Measurements from ENCODE around the gene IFT122.

Gene IFT122

GRCh38 chr3:129424185-129424841 is 15.7 kb upstream of the IFT122 start:
- H3K4me3 ChIP-seq (ENCODE audit: low read length): no peak overlapping the region
- no peak for DNase-seq (ENCODE audit: low read depth)
- no peak for TF ChIP-seq CTCF (conservative IDR thresholded peaks at IDR 0.05; ENCODE audit: low read depth, low read length)

- no peak for DNase-seq (ENCODE audit: low read depth)
- no peak overlapping the region for H3K4me3 ChIP-seq (ENCODE audit: low read length)
- no peak for TF ChIP-seq CTCF (conservative IDR thresholded peaks at IDR 0.05; ENCODE audit: low read depth, low read length)
Observed at GRCh38 chr3:129425213-129425612, 14.8 kb upstream of the IFT122 start.

DNA sequence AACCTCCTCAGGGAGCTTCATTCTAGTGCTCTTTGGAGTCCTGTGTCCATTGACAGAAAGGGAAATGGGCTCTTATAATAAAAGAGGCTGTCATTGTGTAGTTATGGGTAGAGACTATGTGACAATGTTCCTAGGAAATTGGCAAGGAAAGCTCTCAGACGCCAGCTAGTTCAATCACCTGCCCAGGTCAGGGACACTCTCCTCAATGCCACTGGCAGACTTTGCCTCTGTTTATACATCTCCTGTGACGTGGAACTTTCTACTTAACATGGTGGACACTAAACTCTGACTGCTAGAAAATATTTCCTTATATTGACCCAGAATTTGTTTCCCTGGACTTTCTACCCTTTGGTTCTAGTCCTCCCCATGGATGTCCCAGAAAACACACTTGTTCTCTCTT is 14.4 kb upstream of the IFT122 start:
- TF ChIP-seq CTCF (conservative IDR thresholded peaks at IDR 0.05; ENCODE audit: low read depth, low read length): no peak
- H3K4me3 ChIP-seq (ENCODE audit: low read length): no peak overlapping the region
- no peak for DNase-seq (ENCODE audit: low read depth)

GRCh38 chr3:129428007-129428375 is 12.0 kb upstream of the IFT122 start:
- no peak for TF ChIP-seq CTCF (conservative IDR thresholded peaks at IDR 0.05; ENCODE audit: low read depth, low read length)
- DNase-seq (ENCODE audit: low read depth): no peak
- H3K4me3 ChIP-seq (ENCODE audit: low read length): peak overlapping the region; percentile 74

DNA sequence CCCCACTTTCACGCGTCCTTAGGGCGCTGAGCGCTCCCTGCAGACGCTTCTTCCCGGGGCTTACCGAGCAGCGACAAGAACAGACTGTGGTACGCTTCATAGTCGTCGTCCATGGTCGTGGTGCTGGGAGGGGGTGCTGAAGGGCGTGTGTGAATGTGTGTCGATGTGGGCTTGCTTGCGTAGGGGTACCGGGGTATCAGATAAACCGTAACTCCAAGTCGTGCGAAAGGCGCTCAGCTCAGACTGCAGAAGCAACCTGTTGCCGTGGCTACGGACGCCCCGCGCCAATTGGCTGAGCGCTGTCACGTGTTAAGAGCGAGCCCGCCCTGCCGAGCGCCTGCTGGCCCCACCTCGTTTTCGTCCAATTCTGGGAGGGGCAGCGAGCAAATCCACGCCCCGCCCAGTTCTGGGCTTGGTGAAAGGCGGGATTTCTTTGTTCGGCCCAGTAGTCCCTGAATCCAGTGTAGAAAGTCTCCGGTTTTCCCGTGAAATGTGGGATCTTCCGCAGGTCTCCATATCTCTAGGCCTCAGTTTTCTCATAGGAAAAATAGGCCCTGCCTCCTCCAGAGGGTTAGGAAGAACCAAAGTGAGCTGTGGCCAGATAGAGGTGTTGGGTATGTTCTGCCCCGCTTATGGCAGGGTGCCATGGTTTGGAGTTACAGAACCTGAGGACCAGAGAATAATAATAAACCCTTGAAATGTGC is 11.5 kb upstream of the IFT122 start, which contains the start of gene EFCAB12:
Gene EFCAB12, minus strand, starts transcription at position 261 of the 704 bp plus-strand sequence. Its CDS starts 148 bp downstream, at position 113.
- DNase-seq (ENCODE audit: low read depth): peak; percentile 59
- H3K4me3 ChIP-seq (ENCODE audit: low read length): peak within 1 kb of the TSS; percentile 74
- TF ChIP-seq CTCF (conservative IDR thresholded peaks at IDR 0.05; ENCODE audit: low read depth, low read length): no peak

DNA sequence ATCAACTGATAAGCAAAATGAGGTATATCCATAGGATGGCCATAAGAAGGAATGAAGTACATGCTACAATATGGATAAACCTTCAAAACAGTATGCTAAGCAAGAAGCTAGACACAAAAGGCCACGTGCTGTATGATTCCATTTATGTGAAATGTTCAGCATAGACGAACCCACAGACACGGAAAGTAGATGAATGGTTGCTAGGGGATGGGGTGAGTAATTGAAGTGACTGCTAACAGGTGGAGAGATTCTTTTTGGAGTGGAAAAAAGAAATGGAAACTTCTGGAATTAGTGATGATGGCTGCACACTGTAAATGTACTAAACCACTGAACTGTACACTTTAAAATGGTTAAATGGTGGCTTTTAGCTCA is 11.0 kb upstream of the IFT122 start:
- no peak for DNase-seq (ENCODE audit: low read depth)
- no peak for TF ChIP-seq CTCF (conservative IDR thresholded peaks at IDR 0.05; ENCODE audit: low read depth, low read length)
- no peak overlapping the region for H3K4me3 ChIP-seq (ENCODE audit: low read length)

- DNase-seq (ENCODE audit: low read depth): no peak
- TF ChIP-seq CTCF (conservative IDR thresholded peaks at IDR 0.05; ENCODE audit: low read depth, low read length): no peak
Observed at GRCh38 chr3:129429602-129430001, 10.4 kb upstream of the IFT122 start.

More at GRCh38 chr3:129429602-129430001, 10.4 kb upstream of the IFT122 start:
- no peak overlapping the region for H3K4me3 ChIP-seq (ENCODE audit: low read length)

Measured in retinal pigment epithelial cell (primary cell).